Nephron progenitor cell (in vitro differentiated cells): ENCODE measurements around the gene CCND2.

Source experiments
- DNase-seq: peaks from one replicate; pipeline ENCODE4 v3.0.0; 2021
- H3K27ac Mint-ChIP-seq: 2 replicates; pipeline ENCODE4 v1.8.0; 2021; ENCODE audit warnings: mild to moderate bottlenecking, moderate library complexity, mixed read lengths
- H3K27me3 Mint-ChIP-seq: 2 replicates; pipeline ENCODE4 v1.8.0; 2021; ENCODE audit warnings: mild to moderate bottlenecking, low read depth, mixed read lengths; ENCODE audit not compliant: poor library complexity
- H3K36me3 Mint-ChIP-seq: 2 replicates; pipeline ENCODE4 v1.8.0; 2021; ENCODE audit warnings: low read depth, mixed read lengths
- H3K4me1 Mint-ChIP-seq: 2 replicates; pipeline ENCODE4 v1.8.0; 2021; ENCODE audit warnings: mixed read lengths
- H3K4me3 Mint-ChIP-seq: 2 replicates; pipeline ENCODE4 v1.8.0; 2021; ENCODE audit warnings: mild to moderate bottlenecking, moderate library complexity, mixed read lengths
- H3K9me3 Mint-ChIP-seq: 2 replicates; pipeline ENCODE4 v1.8.0; 2021; ENCODE audit warnings: mild to moderate bottlenecking, moderate library complexity, mixed read lengths
- CTCF ChIP-seq: fragments of 200-600 bp; sonication (generic); IDR thresholded peaks from 2 replicates; pipeline ENCODE4 v1.5.0; 2021; ENCODE audit warnings: antibody characterized with exemption

The CCND2 gene

GRCh38 chr12:4272424-4273272 lies 914 bp upstream of the CCND2 start:
- peaks cover 22% of the 10 kb centered on the region for H3K36me3 Mint-ChIP-seq
- peak; percentile 75 for DNase-seq
- H3K27ac Mint-ChIP-seq = peak overlapping the region; percentile 99
- no peaks in the 10 kb centered on the region for H3K9me3 Mint-ChIP-seq
- no peak for TF ChIP-seq CTCF
- peak overlapping the region; percentile 98 for H3K4me3 Mint-ChIP-seq
- peaks cover 7% of the 10 kb centered on the region for H3K27me3 Mint-ChIP-seq
- H3K4me1 Mint-ChIP-seq = peaks cover 47% of the 10 kb centered on the region

DNA sequence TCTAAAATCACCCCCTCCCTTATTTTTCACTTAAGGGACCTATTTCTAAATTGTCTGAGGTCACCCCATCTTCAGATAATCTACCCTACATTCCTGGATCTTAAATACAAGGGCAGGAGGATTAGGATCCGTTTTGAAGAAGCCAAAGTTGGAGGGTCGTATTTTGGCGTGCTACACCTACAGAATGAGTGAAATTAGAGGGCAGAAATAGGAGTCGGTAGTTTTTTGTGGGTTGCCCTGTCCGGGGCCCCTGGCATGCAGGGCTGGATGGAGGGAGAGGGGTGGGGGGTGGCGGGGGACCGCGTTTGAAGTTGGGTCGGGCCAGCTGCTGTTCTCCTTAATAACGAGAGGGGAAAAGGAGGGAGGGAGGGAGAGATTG lies 300 bp upstream of the CCND2 start:
- Mint-ChIP-seq H3K36me3 (peaks cover 28% of the 10 kb centered on the region), H3K9me3 (no peaks in the 10 kb centered on the region), H3K4me1 (peaks cover 47% of the 10 kb centered on the region), H3K4me3 (peak overlapping the region; percentile 98), H3K27me3 (peaks cover 3% of the 10 kb centered on the region), H3K27ac (peak overlapping the region; percentile 99)
- no peak for TF ChIP-seq CTCF
- no peak for DNase-seq

GRCh38 chr12:4274396-4275015 lies 944 bp downstream of the CCND2 start:
- no peak for TF ChIP-seq CTCF
- H3K27me3 Mint-ChIP-seq = peaks cover 3% of the 10 kb centered on the region
- H3K9me3 Mint-ChIP-seq = no peaks in the 10 kb centered on the region
- H3K36me3 Mint-ChIP-seq = peaks cover 41% of the 10 kb centered on the region
- H3K4me3 Mint-ChIP-seq = peak overlapping the region; percentile 98
- peaks cover 52% of the 10 kb centered on the region for H3K4me1 Mint-ChIP-seq
- peak; percentile 30 for DNase-seq
- peak overlapping the region; percentile 98 for H3K27ac Mint-ChIP-seq

DNA sequence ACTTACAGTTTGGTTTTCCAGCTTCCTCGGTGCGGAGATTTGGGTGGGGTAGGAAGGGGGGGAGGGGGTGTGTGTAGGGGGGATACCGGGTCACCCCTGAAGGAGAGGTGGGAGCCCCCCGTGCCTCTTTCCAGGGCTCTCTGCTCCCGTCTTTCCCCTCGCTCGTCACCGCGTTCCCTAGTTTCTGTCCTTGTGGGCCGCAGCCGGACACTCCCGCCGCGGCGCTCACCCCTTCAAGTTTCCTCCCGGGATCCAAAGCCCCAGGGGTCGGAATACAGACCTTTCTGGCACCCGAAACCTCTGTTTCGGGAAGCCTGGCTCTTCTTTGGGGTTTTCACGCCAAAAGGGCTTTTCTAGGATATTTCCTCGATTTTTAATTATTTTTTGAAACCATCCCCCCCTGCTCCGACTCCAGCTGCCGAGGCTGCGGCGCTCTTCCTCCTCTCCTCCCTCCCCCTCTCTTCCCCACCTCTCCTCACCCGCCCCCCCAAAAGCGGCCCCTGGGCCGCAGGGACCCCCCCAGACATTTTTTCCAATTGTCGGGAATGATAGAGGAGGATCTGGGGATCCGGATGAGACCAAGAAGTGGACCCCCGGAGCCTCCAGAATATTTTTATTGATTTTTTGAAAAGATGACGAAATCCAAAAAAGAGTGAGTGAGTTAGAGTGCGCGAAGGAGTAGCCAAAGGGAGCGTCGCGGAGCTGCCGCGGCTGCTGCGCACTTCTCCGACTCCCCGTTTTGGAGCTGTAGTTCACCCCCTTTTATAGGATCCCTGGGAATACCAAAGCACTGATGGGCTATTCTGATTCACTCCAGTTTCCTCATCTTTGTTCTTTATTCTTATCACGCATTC lies 1.7 kb downstream of the CCND2 start:
- H3K9me3 Mint-ChIP-seq = no peaks in the 10 kb centered on the region
- peak overlapping the region; percentile 98 for H3K4me3 Mint-ChIP-seq
- no peak for DNase-seq
- no peak for TF ChIP-seq CTCF
- peak overlapping the region; percentile 98 for H3K27ac Mint-ChIP-seq
- H3K27me3 Mint-ChIP-seq = peaks cover 3% of the 10 kb centered on the region
- H3K36me3 Mint-ChIP-seq = peaks cover 46% of the 10 kb centered on the region
- H3K4me1 Mint-ChIP-seq = peaks cover 55% of the 10 kb centered on the region

GRCh38 chr12:4275870-4276301 lies 2.3 kb downstream of the CCND2 start:
- H3K27me3 Mint-ChIP-seq = no peaks in the 10 kb centered on the region
- peaks cover 57% of the 10 kb centered on the region for H3K4me1 Mint-ChIP-seq
- H3K36me3 Mint-ChIP-seq = peaks cover 53% of the 10 kb centered on the region
- H3K27ac Mint-ChIP-seq = peak overlapping the region; percentile 98
- H3K9me3 Mint-ChIP-seq = no peaks in the 10 kb centered on the region
- TF ChIP-seq CTCF = no peak
- DNase-seq = peak; percentile 16
- H3K4me3 Mint-ChIP-seq = peak overlapping the region; percentile 98
